NCI-H2196 treated with DMSO at 0.1 percent for 48 hours (cell line): ENCODE results near the gene KCNG1.

Experiments used
- DNase-seq: peaks from one replicate; lab custom pipeline; 2025; ENCODE audit not compliant: unreplicated experiment; lab: John Stamatoyannopoulos, UW

The KCNG1 gene

GRCh38 chr20:51014797-51015722 is 7.8 kb downstream of the KCNG1 start:
- DNase-seq = peak; percentile 12

- no peak for DNase-seq
These were observed 9.2 kb downstream of the KCNG1 start for GRCh38 chr20:51013577-51014330.

GRCh38 chr20:51012357-51012756 is 10.6 kb downstream of the KCNG1 start:
- no peak for DNase-seq

GRCh38 chr20:51011479-51011878 is 11.4 kb downstream of the KCNG1 start:
- no peak for DNase-seq

GRCh38 chr20:51010932-51011331 is 12.0 kb downstream of the KCNG1 start:
- no peak for DNase-seq

GRCh38 chr20:51010043-51010365 is 12.9 kb downstream of the KCNG1 start:
- no peak for DNase-seq

- no peak for DNase-seq
These were observed 13.4 kb downstream of the KCNG1 start for GRCh38 chr20:51009303-51010042.

DNA sequence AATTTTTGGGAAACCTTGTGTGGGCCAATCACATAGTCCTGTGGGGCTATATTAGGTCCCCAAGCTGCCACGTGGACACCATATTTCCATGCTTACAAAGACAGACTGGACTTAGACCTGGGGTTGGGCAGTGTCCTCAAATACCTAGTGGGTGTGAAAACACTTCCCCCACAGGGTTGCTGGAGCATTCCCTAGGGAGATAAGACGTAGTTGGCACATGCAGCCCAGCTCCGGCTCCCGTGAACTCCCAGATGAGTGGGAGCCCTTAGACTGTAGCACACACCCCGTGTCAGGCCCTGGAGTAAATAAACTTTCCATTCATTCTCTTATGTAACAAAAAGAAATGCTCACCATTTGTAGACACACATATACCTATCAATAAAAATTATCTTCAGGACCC is 14.2 kb downstream of the KCNG1 start:
- no peak for DNase-seq

DNA sequence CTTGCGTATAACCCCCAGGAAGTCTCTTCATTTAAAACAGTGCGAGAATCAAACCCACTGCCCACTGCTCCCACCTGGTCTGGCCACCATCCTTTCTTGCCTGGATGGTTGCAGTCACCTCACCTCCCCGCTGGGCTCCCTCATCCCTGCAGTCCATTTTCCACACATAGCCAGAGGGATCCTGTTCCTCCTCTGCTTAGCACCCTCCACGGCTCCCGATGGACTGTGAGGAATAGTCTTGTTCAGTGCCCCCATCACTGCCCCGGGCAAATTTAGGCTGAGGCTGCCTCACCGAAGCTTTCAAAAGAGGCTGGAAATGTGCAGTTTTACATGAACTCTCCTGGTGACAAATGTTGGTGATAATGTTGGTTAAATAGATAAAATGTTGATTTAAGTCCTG is 17.7 kb downstream of the KCNG1 start:
- no peak for DNase-seq

DNA sequence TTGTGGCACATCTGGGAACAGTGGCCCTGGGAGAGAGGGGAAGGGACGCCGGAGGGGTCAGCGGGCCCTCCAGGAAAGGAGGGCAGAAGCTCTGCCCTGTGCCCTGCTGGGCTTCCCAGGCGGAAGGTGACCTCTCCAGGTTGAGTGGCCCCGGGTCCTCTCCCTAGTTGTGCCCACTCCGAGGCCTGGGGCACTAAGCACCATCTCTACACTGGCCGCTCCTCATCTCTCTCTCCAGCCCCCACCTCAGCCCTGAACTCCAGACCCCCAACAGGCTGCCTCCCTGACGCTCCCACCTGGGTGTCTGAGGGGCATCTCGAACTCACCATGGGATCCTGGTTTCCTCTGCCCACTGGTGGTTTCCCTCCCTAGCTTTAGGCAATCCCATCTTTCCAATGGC is 18.1 kb downstream of the KCNG1 start:
- DNase-seq = no peak

GRCh38 chr20:51004305-51004727 is 18.6 kb downstream of the KCNG1 start:
- DNase-seq = no peak

DNA sequence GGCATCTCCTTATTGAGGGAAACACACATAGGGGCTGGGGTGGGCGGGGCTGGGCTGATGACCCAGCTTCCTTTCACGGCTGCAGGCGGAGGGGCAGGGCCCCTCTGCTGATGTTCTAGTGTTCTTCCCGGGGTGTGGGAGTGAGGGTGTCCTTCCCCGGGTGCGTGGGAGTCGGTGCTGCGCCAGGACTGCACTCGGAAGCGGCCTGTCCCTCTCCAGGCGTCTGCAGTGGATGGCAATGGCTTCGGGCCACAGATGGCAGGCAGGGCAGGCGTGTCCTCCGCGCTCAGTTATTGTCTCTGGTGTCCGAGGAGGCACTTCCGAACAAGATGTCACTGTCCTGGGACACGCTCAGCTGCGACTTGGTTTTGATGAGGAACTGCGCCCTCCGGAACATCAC is 19.2 kb downstream of the KCNG1 start:
- DNase-seq = no peak

DNA sequence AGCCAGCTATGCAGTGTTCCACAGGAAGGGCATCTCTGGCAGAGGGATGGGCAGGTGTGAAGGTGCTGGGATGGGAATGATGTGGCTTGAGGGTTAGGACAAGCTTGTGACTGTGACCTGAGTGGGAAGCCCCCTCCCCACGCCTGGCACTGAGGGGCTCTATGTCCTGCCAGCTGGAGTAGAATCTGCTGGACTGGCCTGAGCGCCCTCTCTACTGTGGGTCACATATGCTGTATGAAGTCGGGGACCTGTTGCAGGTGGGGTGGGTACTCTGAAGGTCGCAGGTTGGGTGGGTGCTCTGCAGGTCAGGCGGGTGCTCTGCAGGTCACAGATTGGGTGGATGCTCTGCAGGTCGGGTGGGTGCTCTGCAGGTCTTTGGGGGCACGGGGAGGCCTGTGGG is 20.3 kb downstream of the KCNG1 start:
- DNase-seq = no peak

- DNase-seq = no peak
These were observed 21.3 kb downstream of the KCNG1 start for GRCh38 chr20:51001430-51002265.

- DNase-seq = no peak
These were observed 23.6 kb downstream of the KCNG1 start for GRCh38 chr20:50999355-50999754.

- DNase-seq = no peak
These were observed 25.7 kb downstream of the KCNG1 start for GRCh38 chr20:50996901-50997865.

DNA sequence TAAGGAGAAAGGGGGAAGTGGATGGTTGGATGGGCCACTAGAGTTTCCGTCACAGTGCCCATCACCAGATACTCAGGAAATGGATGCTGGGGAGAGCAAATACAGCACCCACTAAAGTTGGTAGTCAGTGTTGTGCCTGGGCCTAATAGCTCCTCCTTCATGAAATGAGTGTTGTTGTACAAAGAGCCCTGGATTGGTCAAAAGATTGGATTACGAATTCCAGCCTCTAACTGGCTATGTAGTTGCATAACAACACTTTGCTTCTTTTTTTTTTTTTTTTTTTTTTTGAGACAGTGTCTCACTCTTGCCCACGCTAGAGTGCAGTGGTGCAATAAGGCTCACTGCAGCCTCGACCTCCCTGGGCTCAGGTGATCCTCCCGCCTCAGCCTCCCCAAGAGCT is 27.4 kb downstream of the KCNG1 start:
- DNase-seq = no peak

- no peak for DNase-seq
These were observed 29.0 kb downstream of the KCNG1 start for GRCh38 chr20:50993876-50994275.

- peak; percentile 10 for DNase-seq
These were observed 30.0 kb downstream of the KCNG1 start for GRCh38 chr20:50992733-50993457.
